H1 (cell line): ENCODE data around the gene PLEKHG3. TPM values are rescaled to one million over a fixed set of nuclear protein-coding genes. Genes with fewer than 3 reads are reported as not detected.

Experiments
- CTCF ChIA-PET: fragments of 300-600 bp; sonication (Branson Sonifier 250); formaldehyde crosslinking; loops from one replicate; lab custom pipeline; 2021; ENCODE audit not compliant: partially characterized antibody; lab: Charles Lee
- POLR2A ChIA-PET: fragments of 300-600 bp; sonication (Branson Sonifier 250); formaldehyde crosslinking; loops from one replicate; lab custom pipeline; 2021; ENCODE audit warnings: inconsistent platforms; ENCODE audit not compliant: partially characterized antibody; lab: Charles Lee
- DNase-seq, 2 experiments: peaks; one replicate each; pipeline versions ENCODE4 v3.0.0 to v3.0.0-alpha.2; 2010 to 2022; ENCODE audit warnings: low spot score in 2 of 2, low read depth in 1 of 2, mixed read lengths in 1 of 2
- FAIRE-seq: peaks from 2 replicates; lab custom pipeline; 2011; peaks lifted over from hg19 to GRCh38; lab: Jason Lieb, UNC
- H2AFZ ChIP-seq: 2 replicates; pipeline ENCODE4 v1.8.1; 2012; ENCODE audit warnings: low read length, inconsistent platforms
- H2AK5ac ChIP-seq: 2 replicates; pipeline ENCODE4 v1.6.1; 2013; ENCODE audit warnings: low read depth, low read length
- H2BK120ac ChIP-seq: replicated peaks from 2 replicates; pipeline ENCODE3; 2013; ENCODE audit warnings: low read depth, low read length, inconsistent platforms
- H2BK12ac ChIP-seq: 2 replicates; pipeline ENCODE4 v1.6.1; 2013; ENCODE audit warnings: low read depth, low read length
- H2BK15ac ChIP-seq: 2 replicates; pipeline ENCODE4 v1.6.1; 2013; ENCODE audit warnings: low read length
- H2BK20ac ChIP-seq: 2 replicates; pipeline ENCODE4 v1.6.1; 2013; ENCODE audit warnings: low read length
- H2BK5ac ChIP-seq: 2 replicates; pipeline ENCODE4 v1.6.1; 2013; ENCODE audit warnings: low read depth, low read length
- H3K14ac ChIP-seq: 2 replicates; pipeline ENCODE4 v1.6.1; 2013; ENCODE audit warnings: inconsistent platforms; ENCODE audit not compliant: insufficient read length
- H3K18ac ChIP-seq: 2 replicates; pipeline ENCODE4 v1.6.1; 2013; ENCODE audit warnings: low read length; ENCODE audit errors: extremely low read depth
- H3K23ac ChIP-seq: 2 replicates; pipeline ENCODE4 v1.6.1; 2013; ENCODE audit warnings: inconsistent platforms; ENCODE audit not compliant: insufficient read length
- H3K23me2 ChIP-seq: 2 replicates; pipeline ENCODE4 v1.6.1; 2013; ENCODE audit warnings: low read depth, low read length
- H3K27ac ChIP-seq: 2 replicates; pipeline ENCODE4 v1.6.1; 2011; ENCODE audit warnings: low read depth, low read length, inconsistent platforms
- H3K27me3 ChIP-seq, 4 experiments: replicated peaks in 1 of 4; 1 replicate in 1 of 4; 2 replicates in 3 of 4; pipeline versions ENCODE4 v1.6.1 to v1.8.1; 2011 to 2013; ENCODE audit warnings: low read length in 3 of 4, mild to moderate bottlenecking in 3 of 4, inconsistent platforms in 2 of 4, mixed read lengths in 2 of 4, moderate library complexity in 1 of 4; ENCODE audit not compliant: control insufficient read depth in 3 of 4, insufficient read depth in 3 of 4; ENCODE audit errors: extremely low read depth in 1 of 4
- H3K36me3 ChIP-seq, 4 experiments: 2 replicates each; pipeline versions ENCODE4 v1.6.1 to v1.8.1; 2011 to 2013; ENCODE audit warnings: mild to moderate bottlenecking in 4 of 4, low read length in 3 of 4, moderate library complexity in 2 of 4, control low read depth in 1 of 4, inconsistent platforms in 1 of 4; ENCODE audit not compliant: insufficient read depth in 4 of 4, control insufficient read depth in 2 of 4
- H3K4ac ChIP-seq: replicated peaks from 2 replicates; pipeline ENCODE3; 2013; ENCODE audit warnings: low read length, low read depth, mixed read lengths, inconsistent platforms; ENCODE audit not compliant: insufficient read length
- H3K4me1 ChIP-seq, 4 experiments: replicated peaks in 1 of 4; 1 replicate in 1 of 4; 2 replicates in 3 of 4; pipeline versions ENCODE4 v1.6.1 to v1.8.1; 2011 to 2013; ENCODE audit warnings: low read length in 3 of 4, inconsistent platforms in 2 of 4, mixed read lengths in 1 of 4; ENCODE audit not compliant: insufficient read depth in 4 of 4, control insufficient read depth in 3 of 4
- H3K4me2 ChIP-seq, 2 experiments: 2 replicates each; pipeline versions ENCODE4 v1.6.1 to v1.8.1; 2011 to 2013; ENCODE audit warnings: low read depth in 2 of 2, low read length in 2 of 2, control low read depth in 1 of 2, inconsistent platforms in 1 of 2, mild to moderate bottlenecking in 1 of 2; ENCODE audit not compliant: insufficient read depth in 1 of 2
- H3K4me3 ChIP-seq, 4 experiments: fragments of 200-600, 300-600 bp in 1 of 4; sonication (generic), shearing (Covaris generic), sonication (Bioruptor Twin) in 1 of 4; 2 replicates each; pipeline versions ENCODE4 v1.5.1 to v1.8.1; 2011 to 2016; ENCODE audit warnings: low read length in 4 of 4, low read depth in 3 of 4, control low read depth in 2 of 4, inconsistent platforms in 2 of 4, mild to moderate bottlenecking in 2 of 4, mixed read lengths in 1 of 4, moderate library complexity in 1 of 4; ENCODE audit not compliant: insufficient read depth in 2 of 4; ENCODE audit errors: extremely low read depth in 1 of 4
- H3K56ac ChIP-seq: replicated peaks from 2 replicates; pipeline ENCODE3; 2013; ENCODE audit warnings: low read depth, mild to moderate bottlenecking, mixed read lengths, low read length, inconsistent platforms; ENCODE audit not compliant: insufficient read length
- H3K79me1 ChIP-seq: 2 replicates; pipeline ENCODE4 v1.6.1; 2013; ENCODE audit warnings: low read depth, low read length, control low read depth
- H3K79me2 ChIP-seq, 2 experiments: 2 replicates each; pipeline versions ENCODE4 v1.6.1 to v1.8.1; 2012 to 2013; ENCODE audit warnings: low read length in 2 of 2, mild to moderate bottlenecking in 2 of 2, inconsistent platforms in 1 of 2; ENCODE audit not compliant: insufficient read depth in 2 of 2, control insufficient read depth in 1 of 2
- H3K9ac ChIP-seq, 4 experiments: replicated peaks in 1 of 4; 1 replicate in 1 of 4; 2 replicates in 3 of 4; pipeline versions ENCODE4 v1.6.1 to v1.8.1; 2011 to 2013; ENCODE audit warnings: low read depth in 3 of 4, low read length in 3 of 4, control low read depth in 2 of 4, mild to moderate bottlenecking in 2 of 4, moderate library complexity in 2 of 4, inconsistent platforms in 1 of 4; ENCODE audit errors: extremely low read depth in 1 of 4
- H3K9me3 ChIP-seq, 2 experiments: 2 replicates each; pipeline versions ENCODE4 v1.6.1 to v1.8.1; 2012 to 2013; ENCODE audit warnings: mild to moderate bottlenecking in 2 of 2, moderate library complexity in 2 of 2, control low read depth in 1 of 2, inconsistent platforms in 1 of 2, low read depth in 1 of 2, low read length in 1 of 2, mixed read lengths in 1 of 2; ENCODE audit not compliant: insufficient read depth in 2 of 2
- H4K20me1 ChIP-seq, 2 experiments: replicated peaks in 1 of 2; 2 replicates each; pipeline versions ENCODE3 to v1.8.1; 2011 to 2013; ENCODE audit warnings: inconsistent platforms in 2 of 2, low read length in 2 of 2, mild to moderate bottlenecking in 1 of 2; ENCODE audit not compliant: insufficient read depth in 2 of 2, control insufficient read depth in 1 of 2
- H4K5ac ChIP-seq: 2 replicates; pipeline ENCODE4 v1.6.1; 2013; ENCODE audit warnings: low read length, low read depth, mixed read lengths, inconsistent platforms; ENCODE audit not compliant: insufficient read length
- H4K8ac ChIP-seq: 2 replicates; pipeline ENCODE4 v1.8.0; 2013; ENCODE audit warnings: mild to moderate bottlenecking, moderate library complexity, low read length, inconsistent platforms; ENCODE audit not compliant: insufficient read depth; ENCODE audit errors: extremely low read depth
- H4K91ac ChIP-seq: replicated peaks from 2 replicates; pipeline ENCODE3; 2013; ENCODE audit warnings: low read length, mixed read lengths, inconsistent platforms; ENCODE audit not compliant: insufficient read length
- CHD1 ChIP-seq: IDR thresholded peaks from 2 replicates; pipeline ENCODE4 v1.6.1; 2012; ENCODE audit warnings: low read depth, low read length, improper control_type of control experiment
- GTF2F1 ChIP-seq: IDR thresholded peaks from 2 replicates; pipeline ENCODE4 v1.6.1; 2012; ENCODE audit warnings: low read depth, low read length, improper control_type of control experiment, borderline replicate concordance
- HDAC2 ChIP-seq, 2 experiments: fragments of 300-600 bp in 1 of 2; sonication (generic) in 1 of 2; IDR thresholded peaks; 2 replicates each; pipeline ENCODE4 v1.6.1; 2011 to 2012; ENCODE audit warnings: low read depth in 2 of 2, low read length in 2 of 2, mild to moderate bottlenecking in 2 of 2, moderate library complexity in 2 of 2, borderline replicate concordance in 1 of 2, inconsistent platforms in 1 of 2
- RFX5 ChIP-seq: IDR thresholded peaks from 2 replicates; pipeline ENCODE4 v1.6.1; 2011; ENCODE audit warnings: low read depth, low read length, improper control_type of control experiment, borderline replicate concordance
- RNF2 ChIP-seq: fragments of 200-900, 300-1000 bp; sonication (generic); IDR thresholded peaks from 2 replicates; pipeline ENCODE4 v1.7.1; 2016; ENCODE audit warnings: borderline replicate concordance, low read depth, mild to moderate bottlenecking, antibody characterized with exemption, low read length; ENCODE audit not compliant: poor library complexity, severe bottlenecking; ENCODE audit errors: missing control alignments
- SIN3A ChIP-seq, 2 experiments: IDR thresholded peaks in 1 of 2; conservative IDR thresholded peaks in 1 of 2; 2 replicates each; pipeline ENCODE4 v1.6.1; 2011 to 2012; ENCODE audit warnings: low read length in 2 of 2, improper control_type of control experiment in 1 of 2, low read depth in 1 of 2, mild to moderate bottlenecking in 1 of 2
- SP4 ChIP-seq: IDR thresholded peaks from 2 replicates; pipeline ENCODE4 v1.6.1; 2012; ENCODE audit warnings: low read length, inconsistent platforms
- SRF ChIP-seq: IDR thresholded peaks from 2 replicates; pipeline ENCODE4 v1.6.1; 2011; ENCODE audit warnings: mild to moderate bottlenecking, low read depth, low read length, moderate library complexity
- SUZ12 ChIP-seq: fragments of 200-600 bp; sonication (generic); IDR thresholded peaks from 2 replicates; pipeline ENCODE4 v1.6.1; 2012; ENCODE audit warnings: mild to moderate bottlenecking, inconsistent platforms, low read length, moderate library complexity, mixed read lengths
- TAF1 ChIP-seq: IDR thresholded peaks from 2 replicates; pipeline ENCODE4 v1.6.1; 2011; ENCODE audit warnings: mild to moderate bottlenecking, low read depth, low read length
- TBP ChIP-seq: IDR thresholded peaks from 2 replicates; pipeline ENCODE4 v1.6.1; 2011; ENCODE audit warnings: low read depth, low read length, improper control_type of control experiment
- ZNF274 ChIP-seq: IDR thresholded peaks from 2 replicates; pipeline ENCODE4 v1.7.0; 2012; ENCODE audit warnings: low read length, borderline replicate concordance; ENCODE audit errors: extremely low read depth
- WGBS, 2 experiments: shearing (Covaris generic) in 1 of 2; methylation state at CpG; one replicate each; pipeline versions ENCODE4 v1.1.6 to v1.1.7; 2013 to 2015; ENCODE audit warnings: low lambda C conversion rate in 2 of 2, mixed read lengths in 2 of 2, inconsistent platforms in 1 of 2, low coverage in 1 of 2, missing lambda C conversion rate in 1 of 2; ENCODE audit not compliant: insufficient replicate concordance in 2 of 2, insufficient coverage in 1 of 2, insufficient read length in 1 of 2; ENCODE audit errors: extremely low coverage in 1 of 2, missing lambda C conversion rate in 1 of 2; 5-methylcytosine and 5-hydroxymethylcytosine counted together
- polyA plus RNA-seq, 7 experiments: library from polyadenylated mRNA; depleted of rRNA in 3 of 7; stranded (reverse) in 5 of 7; unstranded in 2 of 7; fragments of >200 nt in 5 of 7; fragments of 200-250 nt in 2 of 7; gene quantifications; 1 replicate in 5 of 7; 2 replicates in 1 of 7; 4 replicates in 1 of 7; pipeline versions ENCODE4 v1.2.1 to v1.2.3, GENCODE V29; 2011 to 2013; ENCODE audit warnings: missing spikeins in 2 of 7, mixed read lengths in 2 of 7
- total RNA-seq: library from RNA; stranded (reverse); fragmentation: NEBNext Ultra II Directional; extraction: Animal tissue kit (Norgen Biotek cat#: 25700); gene quantifications from 2 replicates; pipeline ENCODE4 v1.2.1, GENCODE V29; 2021
- TF ChIP-seq, protein P1 (sequence below): IDR thresholded peaks from 2 replicates; pipeline ENCODE4 v1.6.1; 2012; ENCODE audit warnings: inconsistent platforms

PLEKHG3 gene
- total and polyA plus RNA-seq, 2 of the 8 experiments (the other 6 are each of a cell fraction or from before 2014, with no cell fraction given), result 43.4 to 90.6 TPM

- H2BK15ac ChIP-seq, result no peak overlapping the region
- H2BK12ac ChIP-seq, result no peak overlapping the region
- no peak overlapping the region for H2BK20ac ChIP-seq
- no peak overlapping the region for H3K56ac ChIP-seq
- H3K79me1 ChIP-seq, result no peaks in the 10 kb centered on the region
- H3K14ac ChIP-seq, result no peak overlapping the region
- H3K4me1 ChIP-seq, result peaks cover 0 to 11% (median 4%) of the 10 kb centered on the region in 4 experiments; a peak in 6 of 7 replicates
- H3K27ac ChIP-seq, result no peak overlapping the region
- no peaks in the 10 kb centered on the region; a peak in 1 of 7 replicates for H3K27me3 ChIP-seq
- H2AK5ac ChIP-seq, result no peak overlapping the region
- CTCF ChIA-PET, result interaction anchor here (0.8 to 1.7 kb wide), 3 partner anchors 9 to 19 kb away, joined by 3 to 5 read pairs (median 4); no protein-coding TSS in a partner anchor
- 87% methylated on average over 9 of the region's 9 CpGs; no CpG with 5 or more reads in 1 of the 2 experiments for WGBS, 2 experiments
- no peak overlapping the region for H4K5ac ChIP-seq
- no peaks in the 10 kb centered on the region for H4K20me1 ChIP-seq
- POLR2A ChIA-PET, result interaction anchor here (0.8 to 1.3 kb wide), 2 partner anchors 9 to 11 kb away, joined by 3 to 5 read pairs; no protein-coding TSS in a partner anchor
- H2BK120ac ChIP-seq, result no peak overlapping the region
- H2BK5ac ChIP-seq, result no peak overlapping the region
- FAIRE-seq (no peak), DNase-seq (no peak)
- H3K23ac ChIP-seq, result no peak overlapping the region
- no peaks in the 10 kb centered on the region for H3K23me2 ChIP-seq
- no peaks in the 10 kb centered on the region for H3K9me3 ChIP-seq
- H3K36me3 ChIP-seq, result no peaks in the 10 kb centered on the region
- H3K4ac ChIP-seq, result no peak overlapping the region
- H2AFZ ChIP-seq, result no peak overlapping the region
- no peak overlapping the region for H4K91ac ChIP-seq
- H3K4me2 ChIP-seq, result no peak overlapping the region
- no peak overlapping the region for H3K18ac ChIP-seq
- no peak overlapping the region for H3K4me3 ChIP-seq
- H4K8ac ChIP-seq, result no peak overlapping the region
- no peak overlapping the region for H3K9ac ChIP-seq
- H3K79me2 ChIP-seq, result no peaks in the 10 kb centered on the region
- TF ChIP-seq SUZ12, result no peak
- no peak for TF ChIP-seq TBP
- no peak for TF ChIP-seq ZNF274
- no peak for TF ChIP-seq SIN3A (conservative IDR thresholded peaks at IDR 0.05 in 1 of 2, IDR thresholded peaks at IDR 0.05 in 1 of 2; ENCODE audit: low read depth in 1 of 2, low read length in 2 of 2)
- no peak for TF ChIP-seq HDAC2 (IDR thresholded peaks at IDR 0.05; ENCODE audit: borderline replicate concordance in 1 of 2, low read depth in 2 of 2, low read length in 2 of 2)
- TF ChIP-seq GTF2F1, result no peak
- TF ChIP-seq RFX5, result no peak
- TF ChIP-seq SRF, result no peak
- no peak for TF ChIP-seq CHD1
- TF ChIP-seq SP4, result no peak
- TF ChIP-seq, protein P1, sequence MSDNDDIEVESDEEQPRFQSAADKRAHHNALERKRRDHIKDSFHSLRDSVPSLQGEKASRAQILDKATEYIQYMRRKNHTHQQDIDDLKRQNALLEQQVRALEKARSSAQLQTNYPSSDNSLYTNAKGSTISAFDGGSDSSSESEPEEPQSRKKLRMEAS, result no peak
- no peak for TF ChIP-seq RNF2
- TF ChIP-seq TAF1, result no peak
Observed at GRCh38 chr14:64755781-64756221, 51.6 kb downstream of the PLEKHG3 start.
